GM12878 (cell line): ENCODE measurements around the gene LRRC30. TPM values are rescaled to one million over a fixed set of nuclear protein-coding genes. Genes with fewer than 3 reads are reported as not detected.

Source experiments
- polyA plus RNA-seq, 11 experiments: library from polyadenylated mRNA; depleted of rRNA in 4 of 11; unstranded in 6 of 11; stranded (reverse) in 5 of 11; fragments of >200 nt; fragmentation: Nextera tagmentation in 4 of 11; fragmentation: Illumina TruSeq in 1 of 11; extraction: Ambion mirVana in 4 of 11; extraction: Trizol in 1 of 11; gene quantifications; 1 replicate in 1 of 11; 2 replicates in 10 of 11; pipeline versions ENCODE4 v1.2.1 to v1.2.3, GENCODE V29; 2011 to 2016; ENCODE audit warnings: inconsistent platforms in 2 of 11, missing spikeins in 2 of 11, low read depth in 1 of 11
- total RNA-seq, 4 experiments: library from RNA; depleted of rRNA in 3 of 4; stranded (reverse); fragments of >200 nt in 3 of 4; fragmentation: Illumina TruSeq in 1 of 4; extraction: Trizol in 1 of 4; gene quantifications; 2 replicates each; pipeline versions ENCODE4 v1.2.1 to v1.2.3, GENCODE V29; 2013 to 2021

LRRC30 gene
- total and polyA plus RNA-seq, 10 of the 15 experiments (the other 5 are each of a cell fraction or from before 2014, with no cell fraction given): not detected

Other genes starting within 250 kb of the LRRC30 start
- under 0.01 TPM in 1 of 2 replicates, not detected in the other for gene LAMA1, start 113.3 kb upstream of the LRRC30 start, total RNA-seq (2014; rRNA removed)
- under 0.01 TPM in 1 of 2 replicates, not detected in the other for gene LAMA1, start 113.3 kb upstream of the LRRC30 start, total RNA-seq (2014; rRNA removed; fragmentation: Illumina TruSeq; extraction: Trizol)
- 0.13 TPM in 2 replicates for gene LAMA1, start 113.3 kb upstream of the LRRC30 start, total RNA-seq (2021)
- 1.5 and 1.9 TPM in 2 replicates for gene LAMA1, start 113.3 kb upstream of the LRRC30 start, polyA plus RNA-seq (2011; rRNA removed)
- gene LAMA1, start 113.3 kb upstream of the LRRC30 start, polyA plus RNA-seq (2014; fragmentation: Illumina TruSeq; extraction: Trizol): not detected in 2 replicates
- not detected for gene LAMA1, start 113.3 kb upstream of the LRRC30 start, polyA plus RNA-seq (2014; fragmentation: Nextera tagmentation; extraction: Ambion mirVana)
- gene LAMA1, start 113.3 kb upstream of the LRRC30 start, polyA plus RNA-seq (2014; rRNA removed): not detected in 2 replicates
- not detected for gene LAMA1, start 113.3 kb upstream of the LRRC30 start, polyA plus RNA-seq (2016; fragmentation: Nextera tagmentation; extraction: Ambion mirVana)